Heart right ventricle (tissue), 16 donors: ENCODE data around the gene FAM184A. TPM values are rescaled to one million over a fixed set of nuclear protein-coding genes. Genes with fewer than 3 reads are reported as not detected.
A peak's percentile ranks its signal among the peaks of the same experiment; 100 is the strongest.

Experiments used
- ATAC-seq, 8 donors: fragments of 200-7000 bp; cut with Tn5 transposase; one replicate each; pipeline ENCODE4 v1.9.1; 2020; ENCODE audit warnings: mild to moderate bottlenecking in 8 of 8, moderate library complexity in 8 of 8, moderate number of reproducible peaks in 1 of 8
- DNase-seq, 2 donors: peaks; one replicate each; pipeline ENCODE4 v3.0.0-alpha.2; 2020
- H3K27ac ChIP-seq, 10 donors: fragments of 200-600 bp; sonication (generic) in 2 of 10; one replicate each; pipeline versions ENCODE4 v1.5.0 to v1.8.0; 2020 to 2022; ENCODE audit warnings: mild to moderate bottlenecking in 3 of 10
- H3K27me3 ChIP-seq, 7 donors: fragments of 200-600 bp; one replicate each; pipeline ENCODE4 v1.8.0; 2021 to 2022; ENCODE audit warnings: mild to moderate bottlenecking in 2 of 7
- H3K36me3 ChIP-seq, 9 donors: fragments of 200-600 bp; sonication (generic) in 1 of 9; one replicate each; pipeline versions ENCODE4 v1.5.0 to v1.8.0; 2020 to 2022; ENCODE audit warnings: mild to moderate bottlenecking in 2 of 9
- H3K4me1 ChIP-seq, 9 donors: fragments of 200-600 bp; sonication (generic) in 1 of 9; one replicate each; pipeline versions ENCODE4 v1.5.0 to v1.8.0; 2020 to 2022; ENCODE audit warnings: mild to moderate bottlenecking in 4 of 9
- H3K4me3 ChIP-seq, 10 donors: fragments of 200-600 bp; sonication (generic) in 2 of 10; one replicate each; pipeline versions ENCODE4 v1.5.0 to v1.8.0; 2020 to 2022; ENCODE audit warnings: mild to moderate bottlenecking in 7 of 10, moderate library complexity in 2 of 10
- H3K9me3 ChIP-seq, 11 donors: fragments of 200-600 bp in 10 of 11; sonication (generic) in 2 of 11; one replicate each; pipeline versions ENCODE4 v1.5.0 to v1.8.0; 2013 to 2022; ENCODE audit warnings: mild to moderate bottlenecking in 2 of 11, control low read depth in 1 of 11, moderate library complexity in 1 of 11
- WGBS, 2 donors: extraction: QIAGEN DNeasy Blood & Tissue Kit; methylation state at CpG; one replicate each; pipeline ENCODE4 v1.1.7; 2013; ENCODE audit warnings: inconsistent platforms in 1 of 2; 5-methylcytosine and 5-hydroxymethylcytosine counted together
- intact Hi-C, 10 donors: fragments of 100-400 bp; cut with DNase I; formaldehyde crosslinking; loops; one replicate each; pipeline versions ENCODE4 v1.11.1 to v1.14.2; 2022
- polyA plus RNA-seq, 2 donors: library from polyadenylated mRNA; stranded (reverse); fragments of 200-250 nt; gene quantifications; one replicate each; pipeline ENCODE4 v1.2.3, GENCODE V29; 2013
- total RNA-seq, 10 donors: library from RNA; stranded (reverse); fragmentation: NEBNext Ultra II Directional in 3 of 10; extraction: Animal tissue kit (Norgen Biotek cat#: 25700) in 3 of 10; gene quantifications; one replicate each; pipeline versions ENCODE4 v1.2.1 to v1.2.4, GENCODE V29; 2021 to 2023
- TF ChIP-seq, protein P1 (sequence below), 9 donors: fragments of 200-600 bp; sonication (generic) in 2 of 9; IDR thresholded peaks; one replicate each; pipeline versions ENCODE4 v1.5.0 to v1.8.0; 2021 to 2022; ENCODE audit warnings: antibody characterized with exemption in 9 of 9, mild to moderate bottlenecking in 5 of 9, moderate library complexity in 1 of 9
- donor health status: Arrhythmogenic right ventricular cardiomyopathy.
- donor health status: ischemic (EF 13 %, LVEDD 7.1; RV severe dilation, severe dysfunction).
- donor health status: healthy with polysubstance abuse.
- donor health status: DM: no; HTN: yes; CAD: no.
- donor health status: DM: no; HTN: no; CAD: no.
- donor health status: ischemic (EF 25% LVEDD 6.9; RV normal size, moderate dysfunction).
- donor health status: ischemic (EF 25% LVEDD 5.7; RV mildly dilated, moderate dysfunction).
- donor health status: healthy.
- donor health status: DM: yes; HTN: yes; CAD: no.
- donor health status: Ischemic cardiomyopathy.
- donor health status: ischemic (EF 35%, LVEDD 5.7; RV mildly dilated, moderate dysfunction).
- donor health status: nonischemic (EF 11% LVEDD 7.7; RV severe dilation, severe dysfunction).
- donor health status: DM: yes; HTN: yes; CAD: no.
- donor health status: PGD.
- donor health status: ischemic (EF 29% LVEDD 5.4; RV normal size, mild dysfunction).
- donor health status: nonischemic (EF 23%, LVEDD 6.1; RV moderate dilation, normal function).

The FAM184A gene
- total and polyA plus RNA-seq, 12 donors: 0.16 to 3.0 (median 0.42) TPM

DNA sequence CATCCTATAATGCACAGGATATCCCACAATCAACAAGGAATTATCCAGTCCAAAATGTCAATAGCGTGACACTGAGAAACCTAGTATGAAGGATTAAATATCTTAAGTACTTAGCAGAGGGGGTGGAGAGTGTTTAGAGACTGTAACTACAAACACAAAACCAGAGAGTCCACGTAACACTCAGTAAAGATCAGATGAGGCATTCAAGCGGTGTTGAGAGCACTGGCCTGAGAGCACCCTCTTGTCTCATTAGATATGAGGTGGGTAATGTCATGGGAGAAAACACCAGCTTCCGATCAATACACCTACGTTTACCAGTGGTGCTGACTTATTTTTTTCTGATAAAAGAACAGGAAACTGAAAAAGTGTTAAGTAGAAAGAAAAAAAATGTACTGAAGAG is 2.3 kb downstream of the FAM184A start:
- H3K4me1 ChIP-seq: peaks cover 0 to 26% (median 9%) of the 10 kb centered on the region in 9 donors
- 80 to 85% methylated on average over 5 of the region's 5 CpGs for WGBS, 2 donors

DNA sequence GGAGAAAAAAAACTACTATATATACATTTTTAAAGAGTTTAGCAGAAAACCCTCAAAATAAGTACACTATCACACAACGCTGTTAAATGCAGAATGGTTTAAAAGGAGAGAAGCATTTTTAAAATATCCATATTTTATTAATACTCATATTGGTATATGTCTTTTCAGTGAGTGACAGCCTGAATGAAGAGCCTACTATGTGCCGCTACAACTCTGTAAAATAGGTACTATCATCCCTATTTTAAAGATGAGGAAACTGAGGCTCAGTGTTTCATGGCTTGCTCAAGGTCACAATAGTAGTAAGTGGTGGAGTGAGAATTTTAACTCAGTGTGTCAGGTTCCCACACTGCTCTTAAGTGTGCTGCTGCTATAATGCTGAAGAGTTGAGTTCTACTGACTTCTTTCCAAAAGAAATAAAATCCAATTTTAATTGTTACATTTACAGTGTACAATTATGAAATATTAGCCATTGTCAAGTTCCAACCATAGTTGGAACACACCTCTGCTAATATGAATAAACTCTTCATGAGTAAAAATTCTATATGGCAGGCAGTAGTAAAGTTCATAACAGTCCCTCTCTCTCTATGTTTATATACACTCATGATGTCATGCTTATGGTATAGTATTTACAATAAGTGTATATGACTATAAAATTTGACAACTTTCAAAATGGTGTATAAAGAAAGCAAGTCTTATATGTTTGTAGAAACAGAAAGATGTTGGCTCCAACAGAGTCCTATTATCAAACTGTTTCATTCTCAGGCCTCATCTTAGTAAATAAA is 3.1 kb downstream of the FAM184A start:
- WGBS, 2 donors: 99 to 100% methylated on average over 2 of the region's 2 CpGs
- intact Hi-C loops: no loop called here
- no peaks in the 10 kb centered on the region for H3K36me3 ChIP-seq
- H3K4me1 ChIP-seq: peaks cover 0 to 26% (median 9%) of the 10 kb centered on the region in 9 donors
- H3K27ac ChIP-seq: no peak overlapping the region
- DNase-seq: no peak
- peaks cover 0 to 15% (median 0%) of the 10 kb centered on the region in 7 donors for H3K27me3 ChIP-seq
- no peak for ATAC-seq
- no peaks in the 10 kb centered on the region for H3K9me3 ChIP-seq
- TF ChIP-seq, protein P1, sequence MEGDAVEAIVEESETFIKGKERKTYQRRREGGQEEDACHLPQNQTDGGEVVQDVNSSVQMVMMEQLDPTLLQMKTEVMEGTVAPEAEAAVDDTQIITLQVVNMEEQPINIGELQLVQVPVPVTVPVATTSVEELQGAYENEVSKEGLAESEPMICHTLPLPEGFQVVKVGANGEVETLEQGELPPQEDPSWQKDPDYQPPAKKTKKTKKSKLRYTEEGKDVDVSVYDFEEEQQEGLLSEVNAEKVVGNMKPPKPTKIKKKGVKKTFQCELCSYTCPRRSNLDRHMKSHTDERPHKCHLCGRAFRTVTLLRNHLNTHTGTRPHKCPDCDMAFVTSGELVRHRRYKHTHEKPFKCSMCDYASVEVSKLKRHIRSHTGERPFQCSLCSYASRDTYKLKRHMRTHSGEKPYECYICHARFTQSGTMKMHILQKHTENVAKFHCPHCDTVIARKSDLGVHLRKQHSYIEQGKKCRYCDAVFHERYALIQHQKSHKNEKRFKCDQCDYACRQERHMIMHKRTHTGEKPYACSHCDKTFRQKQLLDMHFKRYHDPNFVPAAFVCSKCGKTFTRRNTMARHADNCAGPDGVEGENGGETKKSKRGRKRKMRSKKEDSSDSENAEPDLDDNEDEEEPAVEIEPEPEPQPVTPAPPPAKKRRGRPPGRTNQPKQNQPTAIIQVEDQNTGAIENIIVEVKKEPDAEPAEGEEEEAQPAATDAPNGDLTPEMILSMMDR (IDR thresholded peaks at IDR 0.05): no peak
- no peak overlapping the region for H3K4me3 ChIP-seq

More for the DNA sequence above, 2.3 kb downstream of the FAM184A start:
- Histone ChIP-seq H3K9me3 (no peaks in the 10 kb centered on the region), H3K27ac (peak overlapping the region in 1 of 10 donors; percentile 4), H3K4me3 (no peak overlapping the region), H3K36me3 (no peaks in the 10 kb centered on the region), H3K27me3 (peaks cover 0 to 15% (median 0%) of the 10 kb centered on the region in 7 donors)
- TF ChIP-seq, protein P1 (IDR thresholded peaks at IDR 0.05): no peak
- DNase-seq (no peak), ATAC-seq (no peak)
- intact Hi-C loops: no loop called here

DNA sequence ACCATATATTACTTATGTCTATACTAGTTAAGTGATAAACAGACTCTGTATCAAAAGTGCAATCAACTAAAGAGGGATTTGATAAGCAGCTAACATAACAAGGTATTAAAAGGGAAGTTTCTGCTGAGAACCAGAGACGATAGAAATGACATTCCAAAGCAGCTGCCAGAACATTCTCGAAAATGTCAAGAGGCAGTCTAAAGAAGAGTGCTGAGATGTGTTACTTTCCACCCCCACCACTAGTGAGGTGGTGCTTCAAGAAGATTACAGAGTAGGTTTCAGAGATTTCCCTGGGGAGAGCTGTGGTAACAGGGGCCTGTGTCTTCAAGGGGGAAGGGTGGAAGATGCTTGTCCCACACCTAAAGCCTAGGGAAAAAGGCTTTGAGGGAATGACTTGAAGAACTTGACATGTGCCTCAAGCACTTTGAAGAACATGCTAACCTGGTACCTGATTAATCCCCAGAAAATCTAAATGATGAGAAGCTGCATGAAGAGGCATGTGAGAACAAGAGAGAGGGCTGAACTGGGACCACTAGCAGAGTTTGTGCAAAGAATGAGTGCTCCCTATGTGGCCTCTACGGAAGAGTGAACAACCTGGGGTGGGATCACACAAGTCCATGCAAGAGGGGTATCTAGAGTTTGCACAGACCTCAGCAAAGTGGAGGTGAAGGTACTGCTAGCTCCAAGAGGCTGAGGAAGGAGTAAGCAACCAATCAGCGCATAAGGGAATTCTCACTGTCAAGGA is 5.0 kb downstream of the FAM184A start:
- ATAC-seq (no peak), DNase-seq (no peak)
- H3K27me3 ChIP-seq: peaks cover 0 to 15% (median 0%) of the 10 kb centered on the region in 7 donors
- WGBS, 2 donors: 76 to 81% methylated on average over 4 of the region's 4 CpGs
- intact Hi-C loops: no loop called here
- H3K4me3 ChIP-seq: no peak overlapping the region
- no peaks in the 10 kb centered on the region for H3K36me3 ChIP-seq
- no peak overlapping the region for H3K27ac ChIP-seq
- H3K4me1 ChIP-seq: peaks cover 0 to 12% (median 6%) of the 10 kb centered on the region in 9 donors
- H3K9me3 ChIP-seq: no peaks in the 10 kb centered on the region
- TF ChIP-seq, protein P1 (IDR thresholded peaks at IDR 0.05): no peak

DNA sequence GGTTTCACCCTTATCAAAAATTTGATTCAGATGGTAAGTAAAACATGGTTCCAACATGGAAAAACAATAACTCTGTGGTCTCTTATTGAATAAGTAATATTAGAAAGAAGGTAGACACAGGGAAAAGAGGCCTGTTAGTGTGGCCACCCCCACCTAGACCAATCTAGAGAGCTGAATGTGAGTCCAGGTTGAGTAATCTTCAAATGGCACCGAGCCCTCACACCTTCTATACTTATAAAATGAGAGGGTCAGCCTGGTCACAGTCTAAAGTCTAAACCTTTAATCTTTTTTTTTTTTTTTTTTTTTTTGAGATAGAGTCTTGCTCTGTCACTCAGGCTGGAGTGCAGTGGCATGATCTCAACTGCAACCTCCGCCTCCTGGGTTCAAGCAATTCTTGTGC is 6.9 kb downstream of the FAM184A start:
- no peaks in the 10 kb centered on the region for H3K27me3 ChIP-seq
- DNase-seq (no peak), ATAC-seq (no peak)
- TF ChIP-seq, protein P1 (IDR thresholded peaks at IDR 0.05): no peak
- WGBS, 2 donors: 96 to 99% methylated on average over 2 of the region's 2 CpGs
- H3K36me3 ChIP-seq: no peaks in the 10 kb centered on the region
- no peak overlapping the region for H3K27ac ChIP-seq
- H3K9me3 ChIP-seq: no peaks in the 10 kb centered on the region
- H3K4me1 ChIP-seq: no peaks in the 10 kb centered on the region
- no peak overlapping the region for H3K4me3 ChIP-seq
- intact Hi-C loops: no loop called here
